ENCODE measurements around the gene ASPHD2.

The ASPHD2 gene

GRCh38 chr22:26450453-26451185 is 21.6 kb downstream of the ASPHD2 start:
- ChIA-PET POLR2A (no interaction called here), CTCF (interaction anchor here (2.7 to 2.9 kb wide), 2 partner anchors 10 to 11 kb away, joined by 16 to 24 read pairs; no protein-coding TSS in a partner anchor)
- no peaks in the 10 kb centered on the region for H3K4me1 ChIP-seq (ENCODE audit: control insufficient read depth, insufficient read depth, low read length)
- peaks cover 0 to 50% of the 10 kb centered on the region in 2 experiments; a peak in 1 of 3 replicates for H3K36me3 ChIP-seq (ENCODE audit: control insufficient read depth in 2 of 2, insufficient read depth in 1 of 2, low read length in 2 of 2)
- no peak overlapping the region for H3K27ac ChIP-seq (ENCODE audit: extremely low read depth, low read depth, low read length)
- H3K4me3 ChIP-seq (ENCODE audit: low read depth, low read length) = no peak overlapping the region
- no peak for TF ChIP-seq RBAK (tag by site-specific recombination; IDR thresholded peaks at IDR 0.05)
- TF ChIP-seq YY2 (tag by site-specific recombination; IDR thresholded peaks at IDR 0.05) = no peak
- TF ChIP-seq ZIC2 (tag by site-specific recombination; IDR thresholded peaks at IDR 0.05) = peak; percentile 66; the same call in 1 of the 2 replicates
- TF ChIP-seq ZNF426 (tag by site-specific recombination; IDR thresholded peaks at IDR 0.05) = no peak
- no peak for TF ChIP-seq ZNF169 (tag by site-specific recombination; IDR thresholded peaks at IDR 0.05)
- TF ChIP-seq WT1 (tag by site-specific recombination; IDR thresholded peaks at IDR 0.05) = no peak
- no peak for TF ChIP-seq ZNF214 (tag by site-specific recombination; IDR thresholded peaks at IDR 0.05; ENCODE audit: borderline replicate concordance)
- peak; percentile 84 for TF ChIP-seq EGR2 (tag by site-specific recombination; IDR thresholded peaks at IDR 0.05; ENCODE audit: low read depth)
- no peak for TF ChIP-seq ZNF530 (tag by site-specific recombination; IDR thresholded peaks at IDR 0.05; ENCODE audit: low read depth)
- no peak for TF ChIP-seq ZNF513 (tag by site-specific recombination; IDR thresholded peaks at IDR 0.05)
- TF ChIP-seq SP2 (tag by site-specific recombination; IDR thresholded peaks at IDR 0.05) = no peak
- no peak for TF ChIP-seq ZNF138 (tag by site-specific recombination; IDR thresholded peaks at IDR 0.05; ENCODE audit: borderline replicate concordance)
- TF ChIP-seq ZBTB10 (tag by site-specific recombination; IDR thresholded peaks at IDR 0.05) = no peak
- TF ChIP-seq OVOL3 (tag by site-specific recombination; IDR thresholded peaks at IDR 0.05) = no peak
- no peak for TF ChIP-seq ZBTB7A (tag by site-specific recombination; IDR thresholded peaks at IDR 0.05; ENCODE audit: low read depth)
- TF ChIP-seq SCRT2 (tag by site-specific recombination; IDR thresholded peaks at IDR 0.05) = no peak
- 0 out of 2 replicates have a peak, but pooled peaks have one; percentile 14 for TF ChIP-seq KLF1 (tag by site-specific recombination; IDR thresholded peaks at IDR 0.05)
- no peak for TF ChIP-seq ZNF585B (tag by site-specific recombination; IDR thresholded peaks at IDR 0.05)
- TF ChIP-seq ZNF544 (tag by site-specific recombination; IDR thresholded peaks at IDR 0.05) = no peak
- no peak for TF ChIP-seq ZNF621 (tag by site-specific recombination; IDR thresholded peaks at IDR 0.05)
- peak; percentile 71 for TF ChIP-seq ZFHX2 (tag by site-specific recombination; conservative IDR thresholded peaks at IDR 0.05)
- no peak for TF ChIP-seq ZNF518A (tag by site-specific recombination; conservative IDR thresholded peaks at IDR 0.05; ENCODE audit: low read depth)
- no peak for TF ChIP-seq FEZF1 (tag by site-specific recombination; IDR thresholded peaks at IDR 0.05)
- no peak for TF ChIP-seq ZNF155 (tag by site-specific recombination; IDR thresholded peaks at IDR 0.05)
- no peak for TF ChIP-seq ZNF670 (tag by site-specific recombination; IDR thresholded peaks at IDR 0.05; ENCODE audit: low read depth)
- no peak for TF ChIP-seq ZNF121 (tag by site-specific recombination; IDR thresholded peaks at IDR 0.05)
- no peaks in the 10 kb centered on the region for H3K9me3 ChIP-seq (ENCODE audit: control insufficient read depth, insufficient read depth, low read depth, low read length)

Measured in HEK293 (cell line).